Activated T-cell treated with anti-CD3 and anti-CD28 coated beads, Interleukin-2, amount 50 U/mL, for 72 hours (primary cell): ENCODE measurements around the gene GLB1L2. TPM values are rescaled to one million over a fixed set of nuclear protein-coding genes. Genes with fewer than 3 reads are reported as not detected.
"Not testable (repeated sequence)": the region's sequence is repeated elsewhere in the genome, so short reads cannot be mapped to it uniquely, and the experiment has no call there.

Source experiments
- ATAC-seq, 2 donors: fragments of 150-1000 bp; cut with Tn5 transposase; replicated peaks in 1 of 2; 2 replicates each; pipeline ENCODE4 v1.10.0; 2021; ENCODE audit warnings: moderate library complexity in 2 of 2, mild to moderate bottlenecking in 1 of 2
- DNase-seq, 2 donors: peaks; one replicate each; pipeline ENCODE4 v3.0.0; 2021 to 2022; ENCODE audit warnings: mixed read lengths in 1 of 2
- H3K27ac Mint-ChIP-seq: one replicate; pipeline ENCODE4 v1.8.0; 2022; ENCODE audit warnings: mild to moderate bottlenecking, moderate library complexity, mixed read lengths
- H3K27me3 Mint-ChIP-seq: one replicate; pipeline ENCODE4 v1.8.0; 2022; ENCODE audit warnings: low read depth, mixed read lengths
- H3K36me3 Mint-ChIP-seq, 2 donors: one replicate each; pipeline ENCODE4 v1.8.0; 2022; ENCODE audit warnings: mixed read lengths in 2 of 2, mild to moderate bottlenecking in 1 of 2; ENCODE audit not compliant: insufficient read depth in 2 of 2
- H3K4me1 Mint-ChIP-seq: one replicate; pipeline ENCODE4 v1.8.0; 2022; ENCODE audit warnings: low read depth, mixed read lengths
- H3K4me3 Mint-ChIP-seq, 2 donors: one replicate each; pipeline ENCODE4 v1.8.0; 2022; ENCODE audit warnings: mild to moderate bottlenecking in 2 of 2, mixed read lengths in 2 of 2, moderate library complexity in 2 of 2
- H3K9me3 Mint-ChIP-seq, 2 donors: one replicate each; pipeline ENCODE4 v1.8.0; 2022; ENCODE audit warnings: mixed read lengths in 2 of 2
- total RNA-seq, 2 donors: library from RNA; stranded (reverse); gene quantifications; one replicate each; pipeline ENCODE4 v1.2.3, GENCODE V29; 2022

The GLB1L2 gene
- total RNA-seq, 2 donors from 2014 or later: 1.1 to 2.4 TPM

- ATAC-seq (peak; percentile 44 to 92), DNase-seq (no peak)
- Mint-ChIP-seq H3K27ac (no peak overlapping the region), H3K4me1 (no peaks in the 10 kb centered on the region), H3K27me3 (no peaks in the 10 kb centered on the region), H3K4me3 (peak overlapping the region in 1 of 2 donors; percentile 19), H3K36me3 (peaks cover 0 to 4% of the 10 kb centered on the region in 2 donors), H3K9me3 (no peaks in the 10 kb centered on the region)
These were observed 37.1 kb upstream of the GLB1L2 start for GRCh38 chr11:134294664-134295063.

GRCh38 chr11:134312223-134312622 is 19.6 kb upstream of the GLB1L2 start:
- H3K9me3 Mint-ChIP-seq: peaks cover 4 to 7% of the 10 kb centered on the region in 2 donors

GRCh38 chr11:134312807-134313206 is 19.0 kb upstream of the GLB1L2 start:
- H3K9me3 Mint-ChIP-seq: peaks cover 2 to 7% of the 10 kb centered on the region in 2 donors
- H3K4me1 Mint-ChIP-seq: no peaks in the 10 kb centered on the region
- H3K36me3 Mint-ChIP-seq: peaks cover 4% of the 10 kb centered on the region in 2 donors
- no peak overlapping the region for H3K4me3 Mint-ChIP-seq
- ATAC-seq: no peak
- H3K27me3 Mint-ChIP-seq: no peaks in the 10 kb centered on the region
- H3K27ac Mint-ChIP-seq: no peak overlapping the region
- DNase-seq: no peak

More at GRCh38 chr11:134312223-134312622, 19.6 kb upstream of the GLB1L2 start:
- DNase-seq (no peak), ATAC-seq (no peak)
- Mint-ChIP-seq H3K4me1 (no peaks in the 10 kb centered on the region), H3K27ac (no peak overlapping the region), H3K4me3 (no peak overlapping the region), H3K27me3 (no peaks in the 10 kb centered on the region), H3K36me3 (peaks cover 6 to 7% of the 10 kb centered on the region in 2 donors)

GRCh38 chr11:134313379-134313778 is 18.4 kb upstream of the GLB1L2 start:
- no peaks in the 10 kb centered on the region for H3K27me3 Mint-ChIP-seq
- H3K9me3 Mint-ChIP-seq: peaks cover 1 to 4% of the 10 kb centered on the region in 2 donors
- peaks cover 0 to 6% of the 10 kb centered on the region in 2 donors for H3K36me3 Mint-ChIP-seq
- no peak overlapping the region for H3K4me3 Mint-ChIP-seq
- no peak for DNase-seq
- no peaks in the 10 kb centered on the region for H3K4me1 Mint-ChIP-seq
- H3K27ac Mint-ChIP-seq: no peak overlapping the region
- ATAC-seq: no peak

GRCh38 chr11:134313821-134314607 is 17.8 kb upstream of the GLB1L2 start:
- Mint-ChIP-seq H3K27ac (no peak overlapping the region), H3K9me3 (peaks cover 0 to 4% of the 10 kb centered on the region in 2 donors), H3K27me3 (no peaks in the 10 kb centered on the region), H3K4me3 (no peak overlapping the region), H3K36me3 (peaks cover 3 to 10% of the 10 kb centered on the region in 2 donors), H3K4me1 (no peaks in the 10 kb centered on the region)
- ATAC-seq (no peak), DNase-seq (no peak)

GRCh38 chr11:134317103-134317502 is 14.7 kb upstream of the GLB1L2 start:
- Mint-ChIP-seq H3K4me3 (no peak overlapping the region), H3K27ac (no peak overlapping the region), H3K27me3 (no peaks in the 10 kb centered on the region), H3K4me1 (no peaks in the 10 kb centered on the region), H3K36me3 (peaks cover 10 to 22% of the 10 kb centered on the region in 2 donors), H3K9me3 (peaks cover 9% of the 10 kb centered on the region in 2 donors)
- DNase-seq (no peak), ATAC-seq (no peak)

GRCh38 chr11:134321373-134321772 is 10.4 kb upstream of the GLB1L2 start:
- H3K27ac Mint-ChIP-seq, H3K4me3 Mint-ChIP-seq: not testable (repeated sequence)

GRCh38 chr11:134322553-134322952 is 9.2 kb upstream of the GLB1L2 start:
- Mint-ChIP-seq H3K27ac (no peak overlapping the region), H3K27me3 (no peaks in the 10 kb centered on the region), H3K4me3 (no peak overlapping the region), H3K4me1 (no peaks in the 10 kb centered on the region), H3K9me3 (peaks cover 9% of the 10 kb centered on the region in 2 donors), H3K36me3 (peaks cover 10 to 20% of the 10 kb centered on the region in 2 donors)
- ATAC-seq (no peak), DNase-seq (no peak)

More at GRCh38 chr11:134321373-134321772, 10.4 kb upstream of the GLB1L2 start:
- not testable (repeated sequence) for ATAC-seq, H3K27me3 Mint-ChIP-seq, H3K9me3 Mint-ChIP-seq, DNase-seq, H3K4me1 Mint-ChIP-seq
- H3K36me3 Mint-ChIP-seq: peaks cover 10 to 20% of the 10 kb centered on the region in 2 donors

- H3K36me3 Mint-ChIP-seq: no peaks in the 10 kb centered on the region
- ATAC-seq (no peak), DNase-seq (no peak)
- no peak overlapping the region for H3K27ac Mint-ChIP-seq
- H3K4me1 Mint-ChIP-seq: peaks cover 16% of the 10 kb centered on the region
- H3K4me3 Mint-ChIP-seq: no peak overlapping the region
- H3K9me3 Mint-ChIP-seq: no peaks in the 10 kb centered on the region
- H3K27me3 Mint-ChIP-seq: peaks cover 25% of the 10 kb centered on the region
These were observed 3.4 kb upstream of the GLB1L2 start for GRCh38 chr11:134328433-134328832.

GRCh38 chr11:134330611-134331353 is 1.0 kb upstream of the GLB1L2 start:
- peak overlapping the region; percentile 84 to 87 for H3K4me3 Mint-ChIP-seq
- ATAC-seq (no peak), DNase-seq (no peak)
- H3K36me3 Mint-ChIP-seq: no peaks in the 10 kb centered on the region
- peaks cover 16% of the 10 kb centered on the region for H3K4me1 Mint-ChIP-seq
- H3K9me3 Mint-ChIP-seq: no peaks in the 10 kb centered on the region
- H3K27me3 Mint-ChIP-seq: peaks cover 32% of the 10 kb centered on the region
- H3K27ac Mint-ChIP-seq: no peak overlapping the region

GRCh38 chr11:134332189-134332631 is 422 bp downstream of the GLB1L2 start:
- peaks cover 32% of the 10 kb centered on the region for H3K27me3 Mint-ChIP-seq

GRCh38 chr11:134332782-134333181 is 994 bp downstream of the GLB1L2 start:
- H3K27me3 Mint-ChIP-seq: peaks cover 32% of the 10 kb centered on the region
- no peak for ATAC-seq

More at GRCh38 chr11:134332189-134332631, 422 bp downstream of the GLB1L2 start:
- no peaks in the 10 kb centered on the region for H3K36me3 Mint-ChIP-seq
- DNase-seq (peak; percentile 27 to 28), ATAC-seq (peak; percentile 39 to 56)
- H3K4me1 Mint-ChIP-seq: peaks cover 16% of the 10 kb centered on the region
- no peaks in the 10 kb centered on the region for H3K9me3 Mint-ChIP-seq
- peak overlapping the region; percentile 80 to 90 for H3K4me3 Mint-ChIP-seq
- no peak overlapping the region for H3K27ac Mint-ChIP-seq

GRCh38 chr11:134333312-134333711 is 1.5 kb downstream of the GLB1L2 start:
- H3K27me3 Mint-ChIP-seq: peaks cover 32% of the 10 kb centered on the region

More at GRCh38 chr11:134332782-134333181, 994 bp downstream of the GLB1L2 start:
- Mint-ChIP-seq H3K36me3 (no peaks in the 10 kb centered on the region), H3K4me3 (peak overlapping the region; percentile 80 to 90), H3K27ac (peak overlapping the region; percentile 61), H3K4me1 (peaks cover 16% of the 10 kb centered on the region), H3K9me3 (no peaks in the 10 kb centered on the region)
- no peak for DNase-seq

More at GRCh38 chr11:134333312-134333711, 1.5 kb downstream of the GLB1L2 start:
- ATAC-seq (no peak), DNase-seq (no peak)
- Mint-ChIP-seq H3K4me3 (peak overlapping the region; percentile 80 to 90), H3K36me3 (no peaks in the 10 kb centered on the region), H3K4me1 (peaks cover 16% of the 10 kb centered on the region), H3K27ac (no peak overlapping the region), H3K9me3 (no peaks in the 10 kb centered on the region)
